HepG2 (cell line): ENCODE measurements around the gene SPC24. TPM values are rescaled to one million over a fixed set of nuclear protein-coding genes. Genes with fewer than 3 reads are reported as not detected.

Experiments used
- AGO2 ChIP-seq: fragments of 200-400 bp; formaldehyde crosslinking; optimal IDR thresholded peaks from 2 replicates; pipeline ENCODE3; 2017; ENCODE audit warnings: mild to moderate bottlenecking, low read depth, low read length, moderate library complexity
- DNMT3B ChIP-seq: conservative IDR thresholded peaks from 2 replicates; pipeline ENCODE4 v1.6.1; 2016; ENCODE audit warnings: missing biosample characterization, control low read depth
- DR1 ChIP-seq: sonication (generic); formaldehyde crosslinking; IDR thresholded peaks from 2 replicates; pipeline ENCODE4 v1.8.0; 2021; ENCODE audit warnings: mild to moderate bottlenecking, missing genetic modification reagents, inconsistent platforms
- FOXA1 ChIP-seq, 2 experiments: fragments of 450-650 bp in 1 of 2; sonication (generic) in 1 of 2; formaldehyde crosslinking in 1 of 2; IDR thresholded peaks; 2 replicates each; pipeline versions ENCODE4 v1.4.0 to v1.6.1; 2016 to 2020; ENCODE audit warnings: missing genetic modification reagents in 1 of 2
- GATAD1 ChIP-seq: IDR thresholded peaks from 2 replicates; pipeline ENCODE4 v1.6.1; 2016; ENCODE audit warnings: missing genetic modification reagents, missing compliant biosample characterization
- HOXA5 ChIP-seq: sonication (generic); formaldehyde crosslinking; IDR thresholded peaks from 2 replicates; pipeline ENCODE4 v1.4.0; 2020; ENCODE audit warnings: missing genetic modification reagents
- KDM6A ChIP-seq: IDR thresholded peaks from 2 replicates; pipeline ENCODE4 v1.6.1; 2016; ENCODE audit warnings: low read depth
- RAD51 ChIP-seq: fragments of 450-650 bp; IDR thresholded peaks from 2 replicates; pipeline ENCODE4 v1.6.1; 2016; ENCODE audit warnings: borderline replicate concordance
- SMAD1 ChIP-seq: sonication (generic); formaldehyde crosslinking; IDR thresholded peaks from 2 replicates; pipeline ENCODE4 v1.4.0; 2020; ENCODE audit warnings: missing genetic modification reagents, low read depth, mild to moderate bottlenecking, borderline replicate concordance
- SMARCC2 ChIP-seq: fragments of 450-650 bp; IDR thresholded peaks from 2 replicates; pipeline ENCODE4 v1.6.1; 2017; ENCODE audit warnings: antibody characterized with exemption, mild to moderate bottlenecking
- SOX13 ChIP-seq, 3 experiments: fragments of 450-650 bp in 1 of 3; sonication (generic) in 1 of 3; formaldehyde crosslinking in 1 of 3; IDR thresholded peaks in 2 of 3; conservative IDR thresholded peaks in 1 of 3; 2 replicates each; pipeline versions ENCODE4 v1.5.0 to v1.6.1; 2016 to 2020; ENCODE audit warnings: antibody characterized with exemption in 1 of 3, mild to moderate bottlenecking in 1 of 3, missing compliant biosample characterization in 1 of 3, missing genetic modification reagents in 1 of 3, moderate library complexity in 1 of 3
- ZNF282 ChIP-seq: fragments of 450-650 bp; IDR thresholded peaks from 2 replicates; pipeline ENCODE4 v1.6.1; 2018; ENCODE audit not compliant: partially characterized antibody
- ZNF616 ChIP-seq: sonication (generic); formaldehyde crosslinking; IDR thresholded peaks from 2 replicates; pipeline ENCODE4 v1.5.0; 2020; ENCODE audit warnings: low read depth, mild to moderate bottlenecking, missing genetic modification reagents
- ZSCAN21 ChIP-seq: sonication (generic); formaldehyde crosslinking; IDR thresholded peaks from 2 replicates; pipeline ENCODE4 v1.8.0; 2022; ENCODE audit warnings: mild to moderate bottlenecking, missing genetic modification reagents, moderate library complexity, borderline replicate concordance
- polyA plus RNA-seq, 8 experiments: library from polyadenylated mRNA; depleted of rRNA in 3 of 8; stranded (reverse) in 7 of 8; unstranded in 1 of 8; fragments of >200 nt; fragmentation: Illumina TruSeq in 4 of 8; extraction: Trizol in 4 of 8; gene quantifications; 2 replicates each; pipeline versions ENCODE4 v1.2.1 to v1.2.3, GENCODE V29; 2011 to 2016; ENCODE audit warnings: low read depth in 4 of 8, missing spikeins in 1 of 8, mixed read lengths in 1 of 8; ENCODE audit not compliant: insufficient read depth in 1 of 8
- total RNA-seq, 5 experiments: library from RNA; depleted of rRNA; stranded (reverse); fragments of >200 nt; fragmentation: Illumina TruSeq; extraction: Trizol; gene quantifications; 2 replicates each; pipeline ENCODE4 v1.2.3, GENCODE V29; 2016; ENCODE audit warnings: low read depth in 1 of 5
- TF ChIP-seq, protein P1 (sequence below): sonication (generic); formaldehyde crosslinking; IDR thresholded peaks from 2 replicates; pipeline ENCODE4 v1.4.0; 2020; ENCODE audit warnings: mild to moderate bottlenecking, missing genetic modification reagents
- TF ChIP-seq, protein P2 (sequence below): sonication (generic); formaldehyde crosslinking; IDR thresholded peaks from 2 replicates; pipeline ENCODE4 v1.5.0; 2020; ENCODE audit warnings: mild to moderate bottlenecking, missing genetic modification reagents
- TF ChIP-seq, protein P3 (sequence below): sonication (generic); formaldehyde crosslinking; IDR thresholded peaks from 2 replicates; pipeline ENCODE4 v1.9.0; 2021; ENCODE audit warnings: missing genetic modification reagents, mild to moderate bottlenecking, borderline replicate concordance
- TF ChIP-seq, protein P4 (sequence below): sonication (generic); formaldehyde crosslinking; IDR thresholded peaks from 2 replicates; pipeline ENCODE4 v1.5.0; 2020; ENCODE audit warnings: mild to moderate bottlenecking, missing genetic modification reagents

Gene SPC24
- total and polyA plus RNA-seq, 2 of the 13 experiments (the other 11 are each of a cell fraction or from before 2014, with no cell fraction given): 10.0 to 46.2 TPM

DNA sequence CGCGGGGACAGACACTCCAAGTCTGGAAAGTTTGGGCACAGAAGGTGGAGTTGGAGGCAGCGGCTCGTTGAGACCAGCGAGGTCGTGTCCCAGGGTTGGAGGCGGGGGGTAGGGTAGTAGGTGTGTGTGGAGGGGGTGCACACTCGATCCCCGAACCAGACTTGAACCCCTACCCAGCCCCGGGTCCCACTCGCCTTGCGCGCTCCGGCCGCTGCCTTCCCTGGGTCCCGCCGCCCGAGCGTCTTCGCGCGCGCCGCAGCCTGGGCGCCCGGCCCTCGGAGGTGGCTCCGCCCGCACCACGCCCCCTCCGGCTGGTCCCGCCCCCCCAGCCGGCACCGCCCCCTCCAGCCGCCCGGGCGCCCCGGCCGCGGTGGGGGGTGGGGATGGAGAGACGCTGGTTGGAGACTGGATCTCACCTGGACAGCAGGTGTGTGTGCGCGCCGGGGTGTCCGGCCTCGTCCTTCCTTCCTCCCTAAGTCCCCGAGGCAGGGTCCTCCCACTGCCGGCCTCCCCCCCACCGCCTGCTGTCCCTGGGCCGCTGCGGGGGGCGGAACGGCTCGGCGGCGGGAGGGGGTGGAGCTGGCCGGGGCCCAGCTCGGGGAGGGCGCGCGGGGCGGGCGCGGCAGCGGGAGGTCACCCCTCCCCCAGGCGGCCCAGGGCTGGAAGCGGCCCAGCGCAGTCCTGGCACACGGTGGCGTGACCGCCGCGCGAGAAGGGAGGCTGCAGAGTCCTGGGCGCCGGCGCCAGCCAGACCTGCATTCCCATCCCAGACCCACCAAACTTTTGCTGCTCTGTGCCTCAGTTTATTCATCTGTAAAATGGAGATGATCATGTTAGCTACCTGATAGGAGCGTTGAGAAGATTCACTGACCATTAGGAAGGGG, 42.0 kb upstream of the SPC24 start, which contains the start of gene KANK2 (continued):
- TF ChIP-seq, protein P1, sequence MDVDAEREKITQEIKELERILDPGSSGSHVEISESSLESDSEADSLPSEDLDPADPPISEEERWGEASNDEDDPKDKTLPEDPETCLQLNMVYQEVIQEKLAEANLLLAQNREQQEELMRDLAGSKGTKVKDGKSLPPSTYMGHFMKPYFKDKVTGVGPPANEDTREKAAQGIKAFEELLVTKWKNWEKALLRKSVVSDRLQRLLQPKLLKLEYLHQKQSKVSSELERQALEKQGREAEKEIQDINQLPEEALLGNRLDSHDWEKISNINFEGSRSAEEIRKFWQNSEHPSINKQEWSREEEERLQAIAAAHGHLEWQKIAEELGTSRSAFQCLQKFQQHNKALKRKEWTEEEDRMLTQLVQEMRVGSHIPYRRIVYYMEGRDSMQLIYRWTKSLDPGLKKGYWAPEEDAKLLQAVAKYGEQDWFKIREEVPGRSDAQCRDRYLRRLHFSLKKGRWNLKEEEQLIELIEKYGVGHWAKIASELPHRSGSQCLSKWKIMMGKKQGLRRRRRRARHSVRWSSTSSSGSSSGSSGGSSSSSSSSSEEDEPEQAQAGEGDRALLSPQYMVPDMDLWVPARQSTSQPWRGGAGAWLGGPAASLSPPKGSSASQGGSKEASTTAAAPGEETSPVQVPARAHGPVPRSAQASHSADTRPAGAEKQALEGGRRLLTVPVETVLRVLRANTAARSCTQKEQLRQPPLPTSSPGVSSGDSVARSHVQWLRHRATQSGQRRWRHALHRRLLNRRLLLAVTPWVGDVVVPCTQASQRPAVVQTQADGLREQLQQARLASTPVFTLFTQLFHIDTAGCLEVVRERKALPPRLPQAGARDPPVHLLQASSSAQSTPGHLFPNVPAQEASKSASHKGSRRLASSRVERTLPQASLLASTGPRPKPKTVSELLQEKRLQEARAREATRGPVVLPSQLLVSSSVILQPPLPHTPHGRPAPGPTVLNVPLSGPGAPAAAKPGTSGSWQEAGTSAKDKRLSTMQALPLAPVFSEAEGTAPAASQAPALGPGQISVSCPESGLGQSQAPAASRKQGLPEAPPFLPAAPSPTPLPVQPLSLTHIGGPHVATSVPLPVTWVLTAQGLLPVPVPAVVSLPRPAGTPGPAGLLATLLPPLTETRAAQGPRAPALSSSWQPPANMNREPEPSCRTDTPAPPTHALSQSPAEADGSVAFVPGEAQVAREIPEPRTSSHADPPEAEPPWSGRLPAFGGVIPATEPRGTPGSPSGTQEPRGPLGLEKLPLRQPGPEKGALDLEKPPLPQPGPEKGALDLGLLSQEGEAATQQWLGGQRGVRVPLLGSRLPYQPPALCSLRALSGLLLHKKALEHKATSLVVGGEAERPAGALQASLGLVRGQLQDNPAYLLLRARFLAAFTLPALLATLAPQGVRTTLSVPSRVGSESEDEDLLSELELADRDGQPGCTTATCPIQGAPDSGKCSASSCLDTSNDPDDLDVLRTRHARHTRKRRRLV (CRISPR knock-in tag): no peak
- no peak for TF ChIP-seq SMAD1
- peak; percentile 37 for TF ChIP-seq AGO2
- no peak for TF ChIP-seq ZNF282
- TF ChIP-seq KDM6A (CRISPR knock-in tag): no peak
- TF ChIP-seq ZNF616 (CRISPR knock-in tag): 0 out of 2 replicates have a peak, but pooled peaks have one; percentile 22
- 0 out of 2 replicates have a peak, but pooled peaks have one; percentile 55 for TF ChIP-seq HOXA5 (CRISPR knock-in tag)
- TF ChIP-seq, protein P2, sequence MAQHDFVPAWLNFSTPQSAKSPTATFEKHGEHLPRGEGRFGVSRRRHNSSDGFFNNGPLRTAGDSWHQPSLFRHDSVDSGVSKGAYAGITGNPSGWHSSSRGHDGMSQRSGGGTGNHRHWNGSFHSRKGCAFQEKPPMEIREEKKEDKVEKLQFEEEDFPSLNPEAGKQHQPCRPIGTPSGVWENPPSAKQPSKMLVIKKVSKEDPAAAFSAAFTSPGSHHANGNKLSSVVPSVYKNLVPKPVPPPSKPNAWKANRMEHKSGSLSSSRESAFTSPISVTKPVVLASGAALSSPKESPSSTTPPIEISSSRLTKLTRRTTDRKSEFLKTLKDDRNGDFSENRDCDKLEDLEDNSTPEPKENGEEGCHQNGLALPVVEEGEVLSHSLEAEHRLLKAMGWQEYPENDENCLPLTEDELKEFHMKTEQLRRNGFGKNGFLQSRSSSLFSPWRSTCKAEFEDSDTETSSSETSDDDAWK: no peak
- 0 out of 2 replicates have a peak, but pooled peaks have one; percentile 4 for TF ChIP-seq SOX13 (IDR thresholded peaks at IDR 0.05)
- TF ChIP-seq SOX13 (CRISPR knock-in tag; conservative IDR thresholded peaks at IDR 0.05 in 1 of 2, IDR thresholded peaks at IDR 0.05 in 1 of 2): peak in 1 of 2 experiments; percentile 42; a peak in 1 of 4 replicates
- TF ChIP-seq, protein P3, sequence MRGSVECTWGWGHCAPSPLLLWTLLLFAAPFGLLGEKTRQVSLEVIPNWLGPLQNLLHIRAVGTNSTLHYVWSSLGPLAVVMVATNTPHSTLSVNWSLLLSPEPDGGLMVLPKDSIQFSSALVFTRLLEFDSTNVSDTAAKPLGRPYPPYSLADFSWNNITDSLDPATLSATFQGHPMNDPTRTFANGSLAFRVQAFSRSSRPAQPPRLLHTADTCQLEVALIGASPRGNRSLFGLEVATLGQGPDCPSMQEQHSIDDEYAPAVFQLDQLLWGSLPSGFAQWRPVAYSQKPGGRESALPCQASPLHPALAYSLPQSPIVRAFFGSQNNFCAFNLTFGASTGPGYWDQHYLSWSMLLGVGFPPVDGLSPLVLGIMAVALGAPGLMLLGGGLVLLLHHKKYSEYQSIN (CRISPR knock-in tag): no peak
- TF ChIP-seq RAD51: no peak
- TF ChIP-seq DR1 (CRISPR knock-in tag): no peak
- TF ChIP-seq FOXA1 (IDR thresholded peaks at IDR 0.05): no peak
- peak; percentile 24; the same call in 1 of the 2 replicates for TF ChIP-seq FOXA1 (CRISPR knock-in tag; IDR thresholded peaks at IDR 0.05)
- TF ChIP-seq, protein P4, sequence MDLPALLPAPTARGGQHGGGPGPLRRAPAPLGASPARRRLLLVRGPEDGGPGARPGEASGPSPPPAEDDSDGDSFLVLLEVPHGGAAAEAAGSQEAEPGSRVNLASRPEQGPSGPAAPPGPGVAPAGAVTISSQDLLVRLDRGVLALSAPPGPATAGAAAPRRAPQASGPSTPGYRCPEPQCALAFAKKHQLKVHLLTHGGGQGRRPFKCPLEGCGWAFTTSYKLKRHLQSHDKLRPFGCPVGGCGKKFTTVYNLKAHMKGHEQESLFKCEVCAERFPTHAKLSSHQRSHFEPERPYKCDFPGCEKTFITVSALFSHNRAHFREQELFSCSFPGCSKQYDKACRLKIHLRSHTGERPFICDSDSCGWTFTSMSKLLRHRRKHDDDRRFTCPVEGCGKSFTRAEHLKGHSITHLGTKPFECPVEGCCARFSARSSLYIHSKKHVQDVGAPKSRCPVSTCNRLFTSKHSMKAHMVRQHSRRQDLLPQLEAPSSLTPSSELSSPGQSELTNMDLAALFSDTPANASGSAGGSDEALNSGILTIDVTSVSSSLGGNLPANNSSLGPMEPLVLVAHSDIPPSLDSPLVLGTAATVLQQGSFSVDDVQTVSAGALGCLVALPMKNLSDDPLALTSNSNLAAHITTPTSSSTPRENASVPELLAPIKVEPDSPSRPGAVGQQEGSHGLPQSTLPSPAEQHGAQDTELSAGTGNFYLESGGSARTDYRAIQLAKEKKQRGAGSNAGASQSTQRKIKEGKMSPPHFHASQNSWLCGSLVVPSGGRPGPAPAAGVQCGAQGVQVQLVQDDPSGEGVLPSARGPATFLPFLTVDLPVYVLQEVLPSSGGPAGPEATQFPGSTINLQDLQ (CRISPR knock-in tag): no peak
- no peak for TF ChIP-seq GATAD1 (CRISPR knock-in tag)
- TF ChIP-seq SMARCC2: no peak
- 0 out of 2 replicates have a peak, but pooled peaks have one; percentile 36 for TF ChIP-seq ZSCAN21 (CRISPR knock-in tag)
- no peak for TF ChIP-seq DNMT3B (CRISPR knock-in tag)
